ENCODE data around the gene NSFL1C. TPM values are rescaled to one million over a fixed set of nuclear protein-coding genes. Genes with fewer than 3 reads are reported as not detected.
"Not testable (repeated sequence)": the region's sequence is repeated elsewhere in the genome, so short reads cannot be mapped to it uniquely, and the experiment has no call there.

The NSFL1C gene
- total and polyA plus RNA-seq, 4 experiments from 2014 or later, result 57.5 to 105 (median 71.6) TPM

GRCh38 chr20:1505361-1505760 lies 38.7 kb upstream of the NSFL1C start:
- Histone ChIP-seq H3K9me3 (ENCODE audit: control insufficient read depth in 1 of 2, low read length in 2 of 2) (no peaks in the 10 kb centered on the region), H3K4me1 (ENCODE audit: insufficient read depth, low read length) (peaks cover 3% of the 10 kb centered on the region), H3K36me3 (ENCODE audit: insufficient read depth, low read length) (no peaks in the 10 kb centered on the region), H3K27me3 (ENCODE audit: insufficient read depth, low read length) (peaks cover 6% of the 10 kb centered on the region), H3K4me3 (ENCODE audit: low read length in 2 of 2) (no peak overlapping the region), H3K27ac (ENCODE audit: low read depth, low read length) (no peak overlapping the region)
- Mint-ChIP-seq H3K27me3 (peaks cover 18 to 28% of the 10 kb centered on the region in 2 donors), H3K4me3 (no peak overlapping the region), H3K27ac (peak overlapping the region in 1 of 7 donors; percentile 32), H3K9me3 (peaks cover 0 to 10% (median 5%) of the 10 kb centered on the region in 8 donors), H3K4me1 (peaks cover 3 to 7% (median 5%) of the 10 kb centered on the region in 4 donors), H3K36me3 (no peaks in the 10 kb centered on the region)
- CTCF ChIA-PET (ENCODE audit: partially characterized antibody), result interaction anchor here (0.6 to 2.9 kb wide), 4 partner anchors 9 to 1295 kb away, joined by 3 to 16 read pairs (median 6); no protein-coding TSS in a partner anchor
- DNase-seq, result no peak
- POLR2A ChIA-PET (ENCODE audit: partially characterized antibody), result no interaction called here
- intact Hi-C loops (cut with micrococcal nuclease), result no loop called here

DNA sequence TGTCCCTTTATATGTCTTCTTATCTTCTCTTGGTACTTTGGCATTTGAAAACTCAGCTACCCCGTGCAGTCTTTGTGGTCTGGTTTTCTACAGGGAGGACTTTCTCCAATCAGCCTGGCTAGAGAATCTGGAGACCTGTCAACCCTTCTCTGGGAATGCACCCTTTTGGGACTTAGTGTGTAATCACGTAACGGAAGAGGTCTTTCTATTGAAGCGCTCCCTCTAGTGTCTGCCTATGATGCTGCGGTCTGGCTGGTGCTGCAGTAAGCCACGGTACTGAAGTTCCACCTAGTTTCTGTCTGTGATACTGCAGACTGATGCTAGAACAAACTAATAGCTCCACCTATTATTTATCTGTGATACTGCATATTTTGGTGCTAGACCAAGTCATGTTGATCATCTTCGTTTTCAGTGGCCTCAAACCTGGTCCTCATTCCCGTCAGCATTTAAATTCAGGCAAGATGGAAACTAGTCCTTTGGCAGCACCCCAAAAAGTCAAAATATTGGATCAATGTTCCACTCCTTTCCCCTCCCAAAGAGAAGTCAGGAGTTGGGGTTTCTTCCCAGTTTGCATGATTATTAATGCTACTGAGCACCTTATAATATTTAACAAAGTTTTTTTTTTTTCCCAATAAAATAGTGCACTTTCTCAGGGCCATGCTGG lies 37.0 kb upstream of the NSFL1C start:
- H3K4me3 ChIP-seq (ENCODE audit: low read length in 2 of 2), result no peak overlapping the region
- H3K9me3 ChIP-seq (ENCODE audit: control insufficient read depth in 1 of 2, low read length in 2 of 2), result no peaks in the 10 kb centered on the region
- H3K27ac ChIP-seq (ENCODE audit: low read depth, low read length), result no peak overlapping the region
- Mint-ChIP-seq H3K27ac (peak overlapping the region in 1 of 7 donors; percentile 70), H3K27me3 (peaks cover 25 to 35% of the 10 kb centered on the region in 2 donors), H3K36me3 (no peaks in the 10 kb centered on the region), H3K4me1 (peaks cover 3 to 6% (median 4%) of the 10 kb centered on the region in 4 donors), H3K9me3 (peaks cover 0 to 10% (median 5%) of the 10 kb centered on the region in 8 donors), H3K4me3 (no peak overlapping the region)
- H3K27me3 ChIP-seq (ENCODE audit: insufficient read depth, low read length), result peaks cover 6% of the 10 kb centered on the region
- DNase-seq, result peak; percentile 76 to 83 (median 76)
- ChIA-PET CTCF (ENCODE audit: partially characterized antibody) (interaction anchor here (0.6 to 3.0 kb wide), 36 partner anchors 8 to 384 kb away, joined by 3 to 20 read pairs (median 4); partner anchors contain the start of gene NSFL1C), POLR2A (ENCODE audit: partially characterized antibody) (interaction anchor here (0.6 to 2.0 kb wide), 2 partner anchors 37 to 154 kb away, joined by 3 to 6 read pairs; partner anchors contain the start of gene NSFL1C)
- no peaks in the 10 kb centered on the region for H3K36me3 ChIP-seq (ENCODE audit: insufficient read depth, low read length)
- H3K4me1 ChIP-seq (ENCODE audit: insufficient read depth, low read length), result peaks cover 3% of the 10 kb centered on the region
- intact Hi-C loops (cut with micrococcal nuclease), result loop anchor here (1.0 to 2.0 kb wide), 2 partner anchors 37 to 190 kb away; partner anchors contain the start of gene NSFL1C

DNA sequence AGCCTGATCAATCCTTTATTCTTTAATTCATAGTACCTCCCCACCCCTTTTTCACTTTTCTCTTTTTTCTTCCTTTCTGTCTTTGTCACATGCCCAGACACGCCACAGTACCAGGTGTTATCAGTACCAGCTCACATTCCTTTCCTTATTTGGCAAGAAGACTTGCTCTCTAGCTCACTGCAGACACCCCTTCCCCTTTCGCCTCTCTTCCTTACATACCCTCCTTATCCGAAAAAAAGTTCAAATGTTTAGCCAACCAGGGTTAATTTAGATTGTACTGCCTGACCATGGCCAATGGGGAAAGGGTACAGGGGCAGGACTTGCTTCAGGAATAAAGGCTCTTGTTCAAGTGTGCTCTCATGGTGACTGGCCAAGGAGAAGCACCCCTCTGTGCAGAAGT lies 33.8 kb upstream of the NSFL1C start:
- CTCF ChIA-PET (ENCODE audit: partially characterized antibody), result interaction anchor here (0.6 to 1.1 kb wide), 2 partner anchors 8 to 234 kb away, joined by 3 read pairs; no protein-coding TSS in a partner anchor
- intact Hi-C loops (cut with micrococcal nuclease), result no loop called here
- Histone ChIP-seq H3K27ac (ENCODE audit: low read depth, low read length) (no peak overlapping the region), H3K4me3 (ENCODE audit: low read length in 2 of 2) (no peak overlapping the region), H3K36me3 (ENCODE audit: insufficient read depth, low read length) (no peaks in the 10 kb centered on the region), H3K4me1 (ENCODE audit: insufficient read depth, low read length) (peaks cover 3% of the 10 kb centered on the region), H3K9me3 (ENCODE audit: control insufficient read depth in 1 of 2, low read length in 2 of 2) (no peaks in the 10 kb centered on the region), H3K27me3 (ENCODE audit: insufficient read depth, low read length) (peaks cover 6% of the 10 kb centered on the region)
- H3K9me3 Mint-ChIP-seq, result peaks cover 0 to 14% (median 9%) of the 10 kb centered on the region in 8 donors
- H3K36me3 Mint-ChIP-seq, result no peaks in the 10 kb centered on the region
- DNase-seq, result no peak
- H3K27ac Mint-ChIP-seq, result no peak overlapping the region
- POLR2A ChIA-PET (ENCODE audit: partially characterized antibody), result no interaction called here
- H3K4me3 Mint-ChIP-seq, result no peak overlapping the region
- peaks cover 30 to 48% of the 10 kb centered on the region in 2 donors for H3K27me3 Mint-ChIP-seq
- peaks cover 3 to 6% (median 4%) of the 10 kb centered on the region in 4 donors for H3K4me1 Mint-ChIP-seq

DNA sequence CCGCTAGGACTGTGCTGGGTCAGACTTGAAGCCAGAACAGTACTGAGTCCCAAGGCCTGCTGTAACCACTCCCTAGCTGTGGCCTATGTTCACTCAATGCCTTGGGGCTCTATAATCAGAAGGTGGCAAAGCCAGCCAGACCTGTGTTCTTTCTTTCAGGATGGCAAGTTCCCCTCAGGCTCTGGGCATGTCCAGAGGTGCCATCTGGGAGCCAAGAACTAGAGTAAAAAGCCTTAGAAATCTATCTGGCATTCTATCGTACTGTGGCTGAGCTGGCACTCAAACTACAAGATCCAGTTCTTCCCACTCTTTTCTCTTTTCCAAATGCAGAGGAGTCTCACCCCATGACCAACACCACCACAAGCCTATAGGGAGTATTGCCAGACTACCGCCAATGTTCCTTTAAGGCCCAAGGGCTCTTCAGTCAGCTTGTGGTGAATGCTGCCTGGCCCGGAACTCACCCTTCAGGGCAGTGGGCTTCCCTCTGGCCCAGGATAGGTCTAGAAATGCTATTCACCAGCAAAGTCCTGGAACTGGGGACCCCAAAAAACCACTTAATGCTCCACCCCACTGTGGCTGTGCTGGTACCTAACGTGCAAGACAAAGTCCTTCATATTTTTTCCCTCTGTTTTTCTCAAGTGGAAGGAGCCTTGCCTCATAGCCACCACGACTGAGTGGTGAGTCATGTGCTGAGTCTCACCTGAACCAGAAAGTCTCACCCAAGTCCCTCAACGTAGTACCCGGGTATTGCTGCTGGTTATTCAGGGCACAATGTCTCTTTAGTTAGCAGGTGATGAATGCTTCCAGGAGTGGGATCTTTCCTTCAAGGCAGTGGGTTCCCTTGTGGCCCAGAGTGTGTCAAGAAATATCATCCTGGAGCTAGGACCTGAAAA lies 33.1 kb upstream of the NSFL1C start:
- H3K4me1 ChIP-seq (ENCODE audit: insufficient read depth, low read length), result peaks cover 3% of the 10 kb centered on the region
- H3K27me3 Mint-ChIP-seq, result peaks cover 34 to 47% of the 10 kb centered on the region in 2 donors
- ChIA-PET CTCF (ENCODE audit: partially characterized antibody) (interaction anchor here (0.6 to 1.1 kb wide), 2 partner anchors 9 to 234 kb away, joined by 3 read pairs; no protein-coding TSS in a partner anchor), POLR2A (ENCODE audit: partially characterized antibody) (no interaction called here)
- H3K36me3 ChIP-seq (ENCODE audit: insufficient read depth, low read length), result no peaks in the 10 kb centered on the region
- H3K4me3 ChIP-seq (ENCODE audit: low read length in 2 of 2), result no peak overlapping the region
- no peak overlapping the region for H3K27ac ChIP-seq (ENCODE audit: low read depth, low read length)
- no peak overlapping the region for H3K4me3 Mint-ChIP-seq
- no peaks in the 10 kb centered on the region for H3K9me3 ChIP-seq (ENCODE audit: control insufficient read depth in 1 of 2, low read length in 2 of 2)
- peaks cover 6% of the 10 kb centered on the region for H3K27me3 ChIP-seq (ENCODE audit: insufficient read depth, low read length)
- H3K27ac Mint-ChIP-seq, result no peak overlapping the region
- intact Hi-C loops (cut with micrococcal nuclease), result no loop called here
- no peak for DNase-seq
- H3K4me1 Mint-ChIP-seq, result peaks cover 3 to 6% (median 4%) of the 10 kb centered on the region in 4 donors
- no peaks in the 10 kb centered on the region for H3K36me3 Mint-ChIP-seq
- H3K9me3 Mint-ChIP-seq, result peaks cover 0 to 14% (median 9%) of the 10 kb centered on the region in 8 donors

DNA sequence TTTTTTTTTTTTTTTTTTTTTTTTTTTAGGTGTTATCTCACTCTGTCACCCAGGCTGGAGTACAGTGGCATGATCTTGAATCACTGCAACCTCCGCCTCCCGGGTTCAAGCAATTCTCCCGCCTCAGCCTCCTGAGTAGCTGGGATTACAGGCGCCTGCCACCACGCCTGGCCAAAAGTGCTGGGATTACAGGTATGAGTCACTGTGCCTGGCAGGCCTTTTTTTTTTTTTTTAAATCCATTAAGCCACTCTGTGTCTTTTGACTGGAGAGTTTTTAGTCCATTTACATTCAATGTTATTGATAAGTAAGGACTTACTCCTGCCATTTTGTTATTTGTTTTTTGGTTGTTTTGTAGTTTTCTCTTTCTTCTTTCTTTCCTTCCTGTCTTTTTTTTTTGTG lies 30.7 kb upstream of the NSFL1C start:
- H3K4me1 Mint-ChIP-seq; H3K9me3 ChIP-seq (ENCODE audit: control insufficient read depth in 1 of 2, low read length in 2 of 2); DNase-seq; H3K27me3 ChIP-seq (ENCODE audit: insufficient read depth, low read length); H3K27ac ChIP-seq (ENCODE audit: low read depth, low read length); H3K36me3 Mint-ChIP-seq; H3K9me3 Mint-ChIP-seq; POLR2A ChIA-PET (ENCODE audit: partially characterized antibody); H3K27ac Mint-ChIP-seq; intact Hi-C loops (cut with micrococcal nuclease); H3K4me1 ChIP-seq (ENCODE audit: insufficient read depth, low read length); H3K36me3 ChIP-seq (ENCODE audit: insufficient read depth, low read length); H3K4me3 Mint-ChIP-seq; H3K4me3 ChIP-seq (ENCODE audit: low read length in 2 of 2): not testable (repeated sequence)
- H3K27me3 Mint-ChIP-seq, result peaks cover 36 to 38% of the 10 kb centered on the region in 2 donors
- CTCF ChIA-PET (ENCODE audit: partially characterized antibody), result interaction anchor here (0.8 to 1.5 kb wide), 2 partner anchors 10 to 280 kb away, joined by 3 to 5 read pairs; no protein-coding TSS in a partner anchor

GRCh38 chr20:1496930-1497329 lies 30.3 kb upstream of the NSFL1C start:
- no peak for DNase-seq
- Histone ChIP-seq H3K4me1 (ENCODE audit: insufficient read depth, low read length) (no peaks in the 10 kb centered on the region), H3K36me3 (ENCODE audit: insufficient read depth, low read length) (no peaks in the 10 kb centered on the region), H3K4me3 (ENCODE audit: low read length in 2 of 2) (no peak overlapping the region), H3K27ac (ENCODE audit: low read depth, low read length) (no peak overlapping the region), H3K27me3 (ENCODE audit: insufficient read depth, low read length) (peaks cover 2% of the 10 kb centered on the region), H3K9me3 (ENCODE audit: control insufficient read depth in 1 of 2, low read length in 2 of 2) (no peaks in the 10 kb centered on the region)
- Mint-ChIP-seq H3K36me3 (no peaks in the 10 kb centered on the region), H3K27ac (no peak overlapping the region), H3K9me3 (peaks cover 0 to 6% (median 3%) of the 10 kb centered on the region in 8 donors), H3K27me3 (peaks cover 34 to 36% of the 10 kb centered on the region in 2 donors), H3K4me1 (no peaks in the 10 kb centered on the region), H3K4me3 (no peak overlapping the region)
- intact Hi-C loops (cut with micrococcal nuclease), result no loop called here
- ChIA-PET CTCF (ENCODE audit: partially characterized antibody) (interaction anchor here (1.5 kb wide), 1 partner anchor 11 kb away, joined by 5 read pairs; no protein-coding TSS in a partner anchor), POLR2A (ENCODE audit: partially characterized antibody) (no interaction called here)

GRCh38 chr20:1494436-1494835 lies 27.8 kb upstream of the NSFL1C start:
- no peaks in the 10 kb centered on the region for H3K36me3 Mint-ChIP-seq
- intact Hi-C loops (cut with micrococcal nuclease), result no loop called here
- H3K27me3 ChIP-seq (ENCODE audit: insufficient read depth, low read length), result no peaks in the 10 kb centered on the region
- no peak overlapping the region for H3K27ac ChIP-seq (ENCODE audit: low read depth, low read length)
- ChIA-PET POLR2A (ENCODE audit: partially characterized antibody) (no interaction called here), CTCF (ENCODE audit: partially characterized antibody) (no interaction called here)
- no peak for DNase-seq
- no peaks in the 10 kb centered on the region for H3K36me3 ChIP-seq (ENCODE audit: insufficient read depth, low read length)
- H3K27ac Mint-ChIP-seq, result no peak overlapping the region
- peaks cover 0 to 6% (median 3%) of the 10 kb centered on the region in 8 donors for H3K9me3 Mint-ChIP-seq
- H3K9me3 ChIP-seq (ENCODE audit: control insufficient read depth in 1 of 2, low read length in 2 of 2), result no peaks in the 10 kb centered on the region
- H3K4me1 ChIP-seq (ENCODE audit: insufficient read depth, low read length), result no peaks in the 10 kb centered on the region
- no peak overlapping the region for H3K4me3 ChIP-seq (ENCODE audit: low read length in 2 of 2)
- H3K4me1 Mint-ChIP-seq, result no peaks in the 10 kb centered on the region
- H3K4me3 Mint-ChIP-seq, result no peak overlapping the region
- peaks cover 28 to 30% of the 10 kb centered on the region in 2 donors for H3K27me3 Mint-ChIP-seq
